ENCODE measurements around the gene DGLUCY. TPM values are rescaled to one million over a fixed set of nuclear protein-coding genes. Genes with fewer than 3 reads are reported as not detected.

DGLUCY gene
- total RNA-seq, 1 experiment from 2014 or later, result 67.0 TPM

DNA sequence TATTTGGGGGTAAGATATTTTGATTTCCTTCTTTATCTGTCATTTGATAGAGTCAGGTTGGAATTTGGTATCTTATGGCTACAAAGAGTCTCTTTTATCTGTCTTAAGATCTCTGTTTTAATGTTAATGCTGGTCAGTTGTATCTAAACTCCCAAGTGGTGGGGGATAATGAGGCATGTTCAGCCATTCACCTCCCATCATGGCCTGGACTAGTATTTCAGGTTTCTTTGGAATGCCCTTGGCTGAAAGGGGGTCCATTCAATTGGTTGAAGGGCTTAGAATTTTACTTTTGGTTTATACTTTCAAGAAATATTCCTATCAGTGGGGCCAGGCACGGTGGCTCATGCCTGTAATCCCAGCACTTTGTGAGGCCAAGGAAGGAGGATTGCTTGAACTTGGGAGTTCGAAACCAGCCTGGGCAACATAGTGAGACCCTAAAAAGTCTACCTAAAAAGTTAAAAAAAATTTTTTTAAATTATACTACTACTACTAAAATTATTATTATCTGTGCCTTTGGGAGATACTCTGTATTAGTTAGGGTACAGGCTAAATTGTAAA, 4.7 kb downstream of the DGLUCY start:
- H3K27ac ChIP-seq (ENCODE audit: low read depth, low read length), result no peak overlapping the region
- no peaks in the 10 kb centered on the region for H3K27me3 ChIP-seq (ENCODE audit: insufficient read depth, low read length)
- no peak overlapping the region for H3K9ac ChIP-seq (ENCODE audit: low read length)
- CTCF ChIA-PET, result interaction anchor here (0.6 kb wide), 1 partner anchor 215 kb away, joined by 3 read pairs; no protein-coding TSS in a partner anchor
- H3K9me2 ChIP-seq (ENCODE audit: insufficient read depth), result no peaks in the 10 kb centered on the region
- H3K4me3 ChIP-seq (replicated peaks in 1 of 2; ENCODE audit: low read depth in 1 of 2, low read length in 2 of 2), result no peak overlapping the region
- no peak overlapping the region for H2AFZ ChIP-seq (ENCODE audit: low read depth, low read length, poor library complexity, severe bottlenecking)
- RAD21 ChIA-PET (ENCODE audit: low non-redundant PET in 1 of 2, low total read pairs in 2 of 2, uncharacterized antibody in 2 of 2, unreplicated experiment in 2 of 2), result no interaction called here
- POLR2A ChIA-PET, result no interaction called here
- intact Hi-C loops (cut with micrococcal nuclease), result no loop called here
- TF ChIP-seq, protein P1, sequence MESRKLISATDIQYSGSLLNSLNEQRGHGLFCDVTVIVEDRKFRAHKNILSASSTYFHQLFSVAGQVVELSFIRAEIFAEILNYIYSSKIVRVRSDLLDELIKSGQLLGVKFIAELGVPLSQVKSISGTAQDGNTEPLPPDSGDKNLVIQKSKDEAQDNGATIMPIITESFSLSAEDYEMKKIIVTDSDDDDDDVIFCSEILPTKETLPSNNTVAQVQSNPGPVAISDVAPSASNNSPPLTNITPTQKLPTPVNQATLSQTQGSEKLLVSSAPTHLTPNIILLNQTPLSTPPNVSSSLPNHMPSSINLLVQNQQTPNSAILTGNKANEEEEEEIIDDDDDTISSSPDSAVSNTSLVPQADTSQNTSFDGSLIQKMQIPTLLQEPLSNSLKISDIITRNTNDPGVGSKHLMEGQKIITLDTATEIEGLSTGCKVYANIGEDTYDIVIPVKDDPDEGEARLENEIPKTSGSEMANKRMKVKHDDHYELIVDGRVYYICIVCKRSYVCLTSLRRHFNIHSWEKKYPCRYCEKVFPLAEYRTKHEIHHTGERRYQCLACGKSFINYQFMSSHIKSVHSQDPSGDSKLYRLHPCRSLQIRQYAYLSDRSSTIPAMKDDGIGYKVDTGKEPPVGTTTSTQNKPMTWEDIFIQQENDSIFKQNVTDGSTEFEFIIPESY (IDR thresholded peaks at IDR 0.05; ENCODE audit: extremely low read depth, insufficient replicate concordance, low read length), result no peak
- TF ChIP-seq SRF (IDR thresholded peaks at IDR 0.05; ENCODE audit: low read depth) (no peak), CEBPB (IDR thresholded peaks at IDR 0.05; ENCODE audit: low read depth) (no peak), ELF1 (IDR thresholded peaks at IDR 0.05; ENCODE audit: borderline replicate concordance, low read depth) (no peak), REST (IDR thresholded peaks at IDR 0.05; ENCODE audit: low read depth) (no peak), EZH2phosphoT487 (IDR thresholded peaks at IDR 0.05; ENCODE audit: borderline replicate concordance) (no peak), CBX3 (IDR thresholded peaks at IDR 0.05; ENCODE audit: low read depth) (no peak), POLR2AphosphoS5 (IDR thresholded peaks at IDR 0.05; ENCODE audit: low read depth, low read length) (no peak), SP1 (IDR thresholded peaks at IDR 0.05; ENCODE audit: low read depth) (no peak), RAD21 (IDR thresholded peaks at IDR 0.05; ENCODE audit: low read depth) (no peak), SIN3A (IDR thresholded peaks at IDR 0.05; ENCODE audit: low read depth) (no peak), EGR1 (IDR thresholded peaks at IDR 0.05; ENCODE audit: low read depth) (no peak), CTCF (IDR thresholded peaks at IDR 0.05 in 2 of 3, conservative IDR thresholded peaks at IDR 0.05 in 1 of 3; ENCODE audit: borderline replicate concordance in 1 of 3, insufficient read depth in 1 of 3, low read depth in 2 of 3, low read length in 2 of 3) (no peak)
- TF ChIP-seq, protein P2, sequence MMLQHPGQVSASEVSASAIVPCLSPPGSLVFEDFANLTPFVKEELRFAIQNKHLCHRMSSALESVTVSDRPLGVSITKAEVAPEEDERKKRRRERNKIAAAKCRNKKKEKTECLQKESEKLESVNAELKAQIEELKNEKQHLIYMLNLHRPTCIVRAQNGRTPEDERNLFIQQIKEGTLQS (IDR thresholded peaks at IDR 0.05), result no peak
- H3K9me3 ChIP-seq (ENCODE audit: control insufficient read depth in 1 of 2, insufficient read depth in 1 of 2, low read depth in 1 of 2, low read length in 2 of 2), result 0 out of 4 replicates have a peak, but pooled peaks cover 0 to 3% of the 10 kb centered on the region in 2 experiments
- no TSS peak for BruUV-seq (replicated peaks)
- peaks cover 0 to 29% of the 10 kb centered on the region in 2 experiments; a peak in 2 of 4 replicates for H3K36me3 ChIP-seq (ENCODE audit: control insufficient read depth in 1 of 2, insufficient read depth in 2 of 2, low read length in 2 of 2)
- DNase-seq (ENCODE audit: low read depth, low spot score) (no peak), ATAC-seq (no peak)
- H3K4me1 ChIP-seq (ENCODE audit: control insufficient read depth in 1 of 2, insufficient read depth in 2 of 2, low read length in 2 of 2), result peaks cover 18 to 63% of the 10 kb centered on the region in 2 experiments
- peak overlapping the region; percentile 53; the same call in 1 of the 2 replicates for H3K4me2 ChIP-seq (ENCODE audit: low read length)
- no peaks in the 10 kb centered on the region for H4K20me1 ChIP-seq (ENCODE audit: insufficient read depth)
- H3K79me2 ChIP-seq (ENCODE audit: insufficient read depth, low read length), result peaks cover 84% of the 10 kb centered on the region
